ENCODE data around the gene PCBP4.

- no peak for TF ChIP-seq CTCF (conservative IDR thresholded peaks at IDR 0.05; ENCODE audit: low read length)
- no peak for TF ChIP-seq EZH2phosphoT487 (IDR thresholded peaks at IDR 0.05; ENCODE audit: borderline replicate concordance)
Measured at GRCh38 chr3:51934139-51934850, 33.0 kb downstream of the PCBP4 start.

Measured in Loucy (cell line).